Endodermal cell (in vitro differentiated cells): ENCODE data around the gene SRRM4. TPM values are rescaled to one million over a fixed set of nuclear protein-coding genes. Genes with fewer than 3 reads are reported as not detected.

ENCODE experiments used
- DNase-seq: peaks from one replicate; pipeline ENCODE4 v3.0.0-alpha.2; 2017
- H3K27ac ChIP-seq: 2 replicates; pipeline ENCODE4 v1.5.1; 2013; ENCODE audit warnings: mild to moderate bottlenecking, low read depth, low read length, moderate library complexity
- H3K27me3 ChIP-seq: 2 replicates; pipeline ENCODE4 v1.6.1; 2013; ENCODE audit warnings: mild to moderate bottlenecking, low read length, moderate library complexity; ENCODE audit not compliant: insufficient read depth, control insufficient read depth, poor library complexity, severe bottlenecking
- H3K36me3 ChIP-seq: 2 replicates; pipeline ENCODE4 v1.7.0; 2013; ENCODE audit warnings: mild to moderate bottlenecking, low read length, moderate library complexity; ENCODE audit not compliant: control insufficient read depth, insufficient read depth
- H3K4me1 ChIP-seq: one replicate; pipeline ENCODE4 v1.7.0; 2013; ENCODE audit warnings: low read length; ENCODE audit not compliant: control insufficient read depth, insufficient read depth
- H3K4me3 ChIP-seq: 2 replicates; pipeline ENCODE4 v1.5.1; 2013; ENCODE audit warnings: mild to moderate bottlenecking, low read length, moderate library complexity
- H3K9ac ChIP-seq: 2 replicates; pipeline ENCODE4 v1.6.1; 2013; ENCODE audit warnings: mild to moderate bottlenecking, low read length, moderate library complexity; ENCODE audit not compliant: poor library complexity, severe bottlenecking; ENCODE audit errors: extremely low read depth
- H3K9me3 ChIP-seq: 2 replicates; pipeline ENCODE4 v1.6.1; 2013; ENCODE audit warnings: mild to moderate bottlenecking, low read length, moderate library complexity; ENCODE audit not compliant: control insufficient read depth
- H3K27ac Mint-ChIP-seq: 2 replicates; pipeline ENCODE4 v1.8.0; 2020; ENCODE audit warnings: mixed read lengths
- H3K27me3 Mint-ChIP-seq: 2 replicates; pipeline ENCODE4 v1.8.0; 2021; ENCODE audit warnings: mild to moderate bottlenecking, mixed read lengths; ENCODE audit not compliant: insufficient read depth
- H3K36me3 Mint-ChIP-seq: 2 replicates; pipeline ENCODE4 v1.8.0; 2020; ENCODE audit warnings: low read depth, mixed read lengths
- H3K4me1 Mint-ChIP-seq: 2 replicates; pipeline ENCODE4 v1.8.0; 2020; ENCODE audit warnings: mixed read lengths
- H3K4me3 Mint-ChIP-seq: 2 replicates; pipeline ENCODE4 v1.8.0; 2020; ENCODE audit warnings: mild to moderate bottlenecking, moderate library complexity, mixed read lengths
- H3K9me3 Mint-ChIP-seq: 2 replicates; pipeline ENCODE4 v1.8.0; 2020; ENCODE audit warnings: mild to moderate bottlenecking, mixed read lengths
- CTCF ChIP-seq: fragments of 200-600 bp; sonication (generic); conservative IDR thresholded peaks from 2 replicates; pipeline ENCODE4 v1.5.0; 2021; ENCODE audit warnings: antibody characterized with exemption, mild to moderate bottlenecking
- WGBS, 2 experiments: methylation state at CpG; one replicate each; pipeline versions ENCODE4 v1.1.5 to v1.1.7; 2013; ENCODE audit warnings: missing lambda C conversion rate in 2 of 2, mixed read lengths in 1 of 2; ENCODE audit not compliant: insufficient coverage in 1 of 2, insufficient read length in 1 of 2; 5-methylcytosine and 5-hydroxymethylcytosine counted together
- total RNA-seq, 2 donors: library from RNA; stranded (reverse); fragmentation: NEBNext Ultra II Directional in 1 of 2; extraction: Animal tissue kit (Norgen Biotek cat#: 25700) in 1 of 2; gene quantifications; 2 replicates in 1 of 2; 3 replicates in 1 of 2; pipeline ENCODE4 v1.2.1, GENCODE V29; 2021

The SRRM4 gene
- total RNA-seq, 2 donors from 2014 or later, result 0.44 to 0.71 TPM

- H3K9ac ChIP-seq, result no peak overlapping the region
- Mint-ChIP-seq H3K27ac (no peak overlapping the region), H3K4me1 (peaks cover 41% of the 10 kb centered on the region), H3K36me3 (no peaks in the 10 kb centered on the region), H3K27me3 (no peaks in the 10 kb centered on the region), H3K4me3 (no peak overlapping the region), H3K9me3 (no peaks in the 10 kb centered on the region)
- no peaks in the 10 kb centered on the region for H3K9me3 ChIP-seq
- 50 to 63% methylated on average over 1 to 2 of the region's 2 CpGs for WGBS, 2 experiments
- H3K4me1 ChIP-seq, result peaks cover 3% of the 10 kb centered on the region
- DNase-seq, result no peak
- H3K27me3 ChIP-seq, result no peaks in the 10 kb centered on the region
- TF ChIP-seq CTCF, result peak; percentile 29
- no peak overlapping the region for H3K4me3 ChIP-seq
- H3K36me3 ChIP-seq, result no peaks in the 10 kb centered on the region
- H3K27ac ChIP-seq, result no peak overlapping the region
Measured at GRCh38 chr12:119011231-119011630, 29.9 kb downstream of the SRRM4 start.

GRCh38 chr12:119012179-119012578, 30.8 kb downstream of the SRRM4 start:
- Histone ChIP-seq H3K27me3 (no peaks in the 10 kb centered on the region), H3K9ac (no peak overlapping the region), H3K4me3 (peak overlapping the region; percentile 50), H3K4me1 (peaks cover 3% of the 10 kb centered on the region), H3K36me3 (no peaks in the 10 kb centered on the region), H3K9me3 (peaks cover 3% of the 10 kb centered on the region), H3K27ac (no peak overlapping the region)
- TF ChIP-seq CTCF, result no peak
- WGBS, 2 experiments, result 36 to 41% methylated on average over 3 of the region's 3 CpGs
- no peaks in the 10 kb centered on the region for H3K9me3 Mint-ChIP-seq
- no peak overlapping the region for H3K4me3 Mint-ChIP-seq
- DNase-seq, result peak; percentile 71
- H3K4me1 Mint-ChIP-seq, result peaks cover 35% of the 10 kb centered on the region
- no peaks in the 10 kb centered on the region for H3K27me3 Mint-ChIP-seq
- peak overlapping the region; percentile 64 for H3K27ac Mint-ChIP-seq
- no peaks in the 10 kb centered on the region for H3K36me3 Mint-ChIP-seq

- no peak overlapping the region for H3K27ac Mint-ChIP-seq
- Histone ChIP-seq H3K9ac (no peak overlapping the region), H3K9me3 (peaks cover 5% of the 10 kb centered on the region), H3K27ac (no peak overlapping the region), H3K4me3 (peak overlapping the region; percentile 50), H3K36me3 (no peaks in the 10 kb centered on the region), H3K4me1 (peaks cover 3% of the 10 kb centered on the region), H3K27me3 (no peaks in the 10 kb centered on the region)
- H3K9me3 Mint-ChIP-seq, result peaks cover 1% of the 10 kb centered on the region
- H3K36me3 Mint-ChIP-seq, result no peaks in the 10 kb centered on the region
- H3K27me3 Mint-ChIP-seq, result no peaks in the 10 kb centered on the region
- no peak overlapping the region for H3K4me3 Mint-ChIP-seq
- no peak for DNase-seq
- no peak for TF ChIP-seq CTCF
- peaks cover 36% of the 10 kb centered on the region for H3K4me1 Mint-ChIP-seq
Measured at GRCh38 chr12:119013023-119013422, 31.7 kb downstream of the SRRM4 start.
